Measurements from ENCODE around the gene PODXL. TPM values are rescaled to one million over a fixed set of nuclear protein-coding genes. Genes with fewer than 3 reads are reported as not detected.

The PODXL gene
- total and polyA plus RNA-seq, 2 experiments from 2014 or later = 220 to 727 TPM

- TF ChIP-seq, protein P1, sequence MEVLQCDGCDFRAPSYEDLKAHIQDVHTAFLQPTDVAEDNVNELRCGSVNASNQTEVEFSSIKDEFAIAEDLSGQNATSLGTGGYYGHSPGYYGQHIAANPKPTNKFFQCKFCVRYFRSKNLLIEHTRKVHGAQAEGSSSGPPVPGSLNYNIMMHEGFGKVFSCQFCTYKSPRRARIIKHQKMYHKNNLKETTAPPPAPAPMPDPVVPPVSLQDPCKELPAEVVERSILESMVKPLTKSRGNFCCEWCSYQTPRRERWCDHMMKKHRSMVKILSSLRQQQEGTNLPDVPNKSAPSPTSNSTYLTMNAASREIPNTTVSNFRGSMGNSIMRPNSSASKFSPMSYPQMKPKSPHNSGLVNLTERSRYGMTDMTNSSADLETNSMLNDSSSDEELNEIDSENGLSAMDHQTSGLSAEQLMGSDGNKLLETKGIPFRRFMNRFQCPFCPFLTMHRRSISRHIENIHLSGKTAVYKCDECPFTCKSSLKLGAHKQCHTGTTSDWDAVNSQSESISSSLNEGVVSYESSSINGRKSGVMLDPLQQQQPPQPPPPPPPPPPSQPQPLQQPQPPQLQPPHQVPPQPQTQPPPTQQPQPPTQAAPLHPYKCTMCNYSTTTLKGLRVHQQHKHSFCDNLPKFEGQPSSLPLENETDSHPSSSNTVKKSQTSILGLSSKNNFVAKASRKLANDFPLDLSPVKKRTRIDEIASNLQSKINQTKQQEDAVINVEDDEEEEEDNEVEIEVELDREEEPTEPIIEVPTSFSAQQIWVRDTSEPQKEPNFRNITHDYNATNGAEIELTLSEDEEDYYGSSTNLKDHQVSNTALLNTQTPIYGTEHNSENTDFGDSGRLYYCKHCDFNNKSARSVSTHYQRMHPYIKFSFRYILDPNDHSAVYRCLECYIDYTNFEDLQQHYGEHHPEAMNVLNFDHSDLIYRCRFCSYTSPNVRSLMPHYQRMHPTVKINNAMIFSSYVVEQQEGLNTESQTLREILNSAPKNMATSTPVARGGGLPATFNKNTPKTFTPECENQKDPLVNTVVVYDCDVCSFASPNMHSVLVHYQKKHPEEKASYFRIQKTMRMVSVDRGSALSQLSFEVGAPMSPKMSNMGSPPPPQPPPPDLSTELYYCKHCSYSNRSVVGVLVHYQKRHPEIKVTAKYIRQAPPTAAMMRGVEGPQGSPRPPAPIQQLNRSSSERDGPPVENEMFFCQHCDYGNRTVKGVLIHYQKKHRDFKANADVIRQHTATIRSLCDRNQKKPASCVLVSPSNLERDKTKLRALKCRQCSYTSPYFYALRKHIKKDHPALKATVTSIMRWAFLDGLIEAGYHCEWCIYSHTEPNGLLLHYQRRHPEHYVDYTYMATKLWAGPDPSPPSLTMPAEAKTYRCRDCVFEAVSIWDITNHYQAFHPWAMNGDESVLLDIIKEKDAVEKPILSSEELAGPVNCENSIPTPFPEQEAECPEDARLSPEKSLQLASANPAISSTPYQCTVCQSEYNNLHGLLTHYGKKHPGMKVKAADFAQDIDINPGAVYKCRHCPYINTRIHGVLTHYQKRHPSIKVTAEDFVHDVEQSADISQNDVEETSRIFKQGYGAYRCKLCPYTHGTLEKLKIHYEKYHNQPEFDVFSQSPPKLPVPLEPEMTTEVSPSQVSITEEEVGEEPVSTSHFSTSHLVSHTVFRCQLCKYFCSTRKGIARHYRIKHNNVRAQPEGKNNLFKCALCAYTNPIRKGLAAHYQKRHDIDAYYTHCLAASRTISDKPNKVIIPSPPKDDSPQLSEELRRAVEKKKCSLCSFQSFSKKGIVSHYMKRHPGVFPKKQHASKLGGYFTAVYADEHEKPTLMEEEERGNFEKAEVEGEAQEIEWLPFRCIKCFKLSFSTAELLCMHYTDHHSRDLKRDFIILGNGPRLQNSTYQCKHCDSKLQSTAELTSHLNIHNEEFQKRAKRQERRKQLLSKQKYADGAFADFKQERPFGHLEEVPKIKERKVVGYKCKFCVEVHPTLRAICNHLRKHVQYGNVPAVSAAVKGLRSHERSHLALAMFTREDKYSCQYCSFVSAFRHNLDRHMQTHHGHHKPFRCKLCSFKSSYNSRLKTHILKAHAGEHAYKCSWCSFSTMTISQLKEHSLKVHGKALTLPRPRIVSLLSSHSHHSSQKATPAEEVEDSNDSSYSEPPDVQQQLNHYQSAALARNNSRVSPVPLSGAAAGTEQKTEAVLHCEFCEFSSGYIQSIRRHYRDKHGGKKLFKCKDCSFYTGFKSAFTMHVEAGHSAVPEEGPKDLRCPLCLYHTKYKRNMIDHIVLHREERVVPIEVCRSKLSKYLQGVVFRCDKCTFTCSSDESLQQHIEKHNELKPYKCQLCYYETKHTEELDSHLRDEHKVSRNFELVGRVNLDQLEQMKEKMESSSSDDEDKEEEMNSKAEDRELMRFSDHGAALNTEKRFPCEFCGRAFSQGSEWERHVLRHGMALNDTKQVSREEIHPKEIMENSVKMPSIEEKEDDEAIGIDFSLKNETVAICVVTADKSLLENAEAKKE (CRISPR knock-in tag; IDR thresholded peaks at IDR 0.05) = no peak
- no peak for TF ChIP-seq JUNB (IDR thresholded peaks at IDR 0.05; ENCODE audit: unreplicated experiment)
- TF ChIP-seq REST (IDR thresholded peaks at IDR 0.05; ENCODE audit: unreplicated experiment) = no peak
- TF ChIP-seq POLR2AphosphoS5 (IDR thresholded peaks at IDR 0.05; ENCODE audit: low read depth) = no peak
- TF ChIP-seq EZH2 (IDR thresholded peaks at IDR 0.05; ENCODE audit: low read depth, unreplicated experiment) = no peak
- TF ChIP-seq CREB1 (CRISPR knock-in tag; IDR thresholded peaks at IDR 0.05; ENCODE audit: low read depth) = no peak
- TF ChIP-seq EZH2phosphoT487 (IDR thresholded peaks at IDR 0.05; ENCODE audit: unreplicated experiment) = no peak
- TF ChIP-seq ETS1 (IDR thresholded peaks at IDR 0.05) = no peak
Observed at GRCh38 chr7:131548371-131548770, 8.1 kb downstream of the PODXL start (continued).
